ENCODE data around the gene SH3YL1.

GRCh38 chr2:237878-238277 lies 26.0 kb downstream of the SH3YL1 start:
- TF ChIP-seq CTCF (IDR thresholded peaks at IDR 0.05): no peak
- no peak for TF ChIP-seq ZFX (IDR thresholded peaks at IDR 0.05; ENCODE audit: borderline replicate concordance)

Measured in 22Rv1 (cell line).